GM18517 (cell line): ENCODE measurements around the gene IFNAR1.

Source experiments
- ATAC-seq: cut with Tn5 transposase; IDR thresholded peaks from one replicate; pipeline ENCODE4 v1.9.1; 2021; ENCODE audit warnings: mild to moderate bottlenecking, moderate library complexity; ENCODE audit not compliant: unreplicated experiment

Gene IFNAR1

GRCh38 chr21:33324291-33325221, at the start of gene IFNAR1:
Gene IFNAR1 (plus strand): TSS chr21:33324970. CDS start chr21:33325056, 86 bp downstream.
- peak; percentile 86 for ATAC-seq

GRCh38 chr21:33278721-33279120, 46.0 kb upstream of the IFNAR1 start:
- no peak for ATAC-seq

GRCh38 chr21:33279330-33279820, 45.4 kb upstream of the IFNAR1 start:
- no peak for ATAC-seq

- no peak for ATAC-seq
Measured at GRCh38 chr21:33281096-33281652, 43.6 kb upstream of the IFNAR1 start.

- ATAC-seq = no peak
Measured at GRCh38 chr21:33283203-33283602, 41.6 kb upstream of the IFNAR1 start.

GRCh38 chr21:33286076-33286475, 38.7 kb upstream of the IFNAR1 start:
- no peak for ATAC-seq

GRCh38 chr21:33286600-33287456, 37.9 kb upstream of the IFNAR1 start:
- no peak for ATAC-seq

GRCh38 chr21:33289199-33289819, 35.5 kb upstream of the IFNAR1 start:
- no peak for ATAC-seq

- no peak for ATAC-seq
Measured at GRCh38 chr21:33290441-33290840, 34.3 kb upstream of the IFNAR1 start.

GRCh38 chr21:33291686-33292085, 33.1 kb upstream of the IFNAR1 start:
- ATAC-seq = no peak

GRCh38 chr21:33292724-33293123, 32.0 kb upstream of the IFNAR1 start:
- ATAC-seq = no peak

- ATAC-seq = no peak
Measured at GRCh38 chr21:33293136-33293535, 31.6 kb upstream of the IFNAR1 start.

- no peak for ATAC-seq
Measured at GRCh38 chr21:33293811-33294216, 31.0 kb upstream of the IFNAR1 start.

GRCh38 chr21:33296156-33296555, 28.6 kb upstream of the IFNAR1 start:
- no peak for ATAC-seq

- no peak for ATAC-seq
Measured at GRCh38 chr21:33299181-33299752, 25.5 kb upstream of the IFNAR1 start.

- no peak for ATAC-seq
Measured at GRCh38 chr21:33300701-33301631, 23.8 kb upstream of the IFNAR1 start.

GRCh38 chr21:33301632-33302002, 23.2 kb upstream of the IFNAR1 start:
- no peak for ATAC-seq

- ATAC-seq = no peak
Measured at GRCh38 chr21:33302055-33302454, 22.7 kb upstream of the IFNAR1 start.

- ATAC-seq = no peak
Measured at GRCh38 chr21:33302796-33303195, 22.0 kb upstream of the IFNAR1 start.

GRCh38 chr21:33305344-33305671, 19.5 kb upstream of the IFNAR1 start:
- no peak for ATAC-seq
